ENCODE measurements around the gene NAA35. TPM values are rescaled to one million over a fixed set of nuclear protein-coding genes. Genes with fewer than 3 reads are reported as not detected.

The NAA35 gene
- polyA plus RNA-seq, 2 of the 4 experiments (the other 2 are of a cell fraction) = 24.9 to 42.4 TPM

GRCh38 chr9:85942913-85943709 is 2.2 kb downstream of the NAA35 start:
- CTCF ChIA-PET = no interaction called here
- no peak overlapping the region for H3K27ac ChIP-seq
- H3K4me2 ChIP-seq = peak overlapping the region; percentile 98
- POLR2A ChIA-PET = no interaction called here
- no peak for ATAC-seq
- TF ChIP-seq ATOH8 (CRISPR knock-in tag; IDR thresholded peaks at IDR 0.05; ENCODE audit: low read depth) (no peak), SREBF2 (IDR thresholded peaks at IDR 0.05) (no peak), CEBPB (IDR thresholded peaks at IDR 0.05) (no peak), ZFP36 (IDR thresholded peaks at IDR 0.05; ENCODE audit: borderline replicate concordance, partially characterized antibody) (no peak), NR3C1 (IDR thresholded peaks at IDR 0.05) (no peak), FOSL2 (IDR thresholded peaks at IDR 0.05) (no peak), FOSL2 (CRISPR knock-in tag; IDR thresholded peaks at IDR 0.05) (no peak), PHF8 (IDR thresholded peaks at IDR 0.05; ENCODE audit: borderline replicate concordance, low read depth) (no peak), KDM5A (IDR thresholded peaks at IDR 0.05) (no peak), GATA3 (IDR thresholded peaks at IDR 0.05; ENCODE audit: borderline replicate concordance) (no peak), ESRRA (IDR thresholded peaks at IDR 0.05; ENCODE audit: borderline replicate concordance, low read length) (no peak), HEYL (CRISPR knock-in tag; IDR thresholded peaks at IDR 0.05) (no peak), HMGXB4 (CRISPR knock-in tag; IDR thresholded peaks at IDR 0.05; ENCODE audit: borderline replicate concordance) (no peak), E2F6 (IDR thresholded peaks at IDR 0.05; ENCODE audit: borderline replicate concordance, low read depth) (no peak), KDM1A (IDR thresholded peaks at IDR 0.05; ENCODE audit: low read depth) (no peak), MAX (IDR thresholded peaks at IDR 0.05) (no peak)
- no peak for FAIRE-seq
- no peak overlapping the region for H3K4me3 ChIP-seq
- 83% methylated on average over 3 of the region's 3 CpGs for WGBS (ENCODE audit: missing lambda C conversion rate)
- no peak for DNase-seq (ENCODE audit: low read depth in 1 of 2, low spot score in 1 of 2)
- peaks cover 14% of the 10 kb centered on the region for H3K4me1 ChIP-seq
- H3K9me3 ChIP-seq = no peaks in the 10 kb centered on the region

GRCh38 chr9:85943757-85944430 is 2.9 kb downstream of the NAA35 start:
- Histone ChIP-seq H3K27ac (no peak overlapping the region), H3K4me3 (no peak overlapping the region), H3K4me2 (no peak overlapping the region), H3K4me1 (peaks cover 14% of the 10 kb centered on the region), H3K9me3 (no peaks in the 10 kb centered on the region)
- 96% methylated on average over 1 of the region's 1 CpG for WGBS (ENCODE audit: missing lambda C conversion rate)
- ChIA-PET POLR2A (no interaction called here), CTCF (no interaction called here)
- FAIRE-seq (no peak), DNase-seq (ENCODE audit: low read depth in 1 of 2, low spot score in 1 of 2) (no peak), ATAC-seq (no peak)
- TF ChIP-seq JUN (IDR thresholded peaks at IDR 0.05) (no peak), KDM1A (IDR thresholded peaks at IDR 0.05; ENCODE audit: low read depth) (no peak), FOXS1 (CRISPR knock-in tag; IDR thresholded peaks at IDR 0.05) (no peak), KDM5A (IDR thresholded peaks at IDR 0.05) (no peak), NPAS2 (CRISPR knock-in tag; IDR thresholded peaks at IDR 0.05; ENCODE audit: borderline replicate concordance) (no peak), HES2 (IDR thresholded peaks at IDR 0.05) (no peak), ZNF302 (CRISPR knock-in tag; IDR thresholded peaks at IDR 0.05) (no peak), REST (IDR thresholded peaks at IDR 0.05) (no peak), POLR2AphosphoS2 (conservative IDR thresholded peaks at IDR 0.05; ENCODE audit: low read length) (no peak), JUNB (IDR thresholded peaks at IDR 0.05) (no peak), TFCP2L1 (CRISPR knock-in tag; IDR thresholded peaks at IDR 0.05) (no peak), HMGXB4 (CRISPR knock-in tag; IDR thresholded peaks at IDR 0.05; ENCODE audit: borderline replicate concordance) (no peak), CBX2 (IDR thresholded peaks at IDR 0.05; ENCODE audit: borderline replicate concordance, low read depth) (no peak), MYC (IDR thresholded peaks at IDR 0.05; ENCODE audit: borderline replicate concordance, low read length) (no peak), CEBPB (IDR thresholded peaks at IDR 0.05) (no peak)
